ENCODE data around the gene CLCN6.

GRCh38 chr1:11799896-11800295, 6.1 kb upstream of the CLCN6 start:
- TF ChIP-seq CTCF (conservative IDR thresholded peaks at IDR 0.05 in 1 of 2, IDR thresholded peaks at IDR 0.05 in 1 of 2; ENCODE audit: extremely low read depth in 1 of 2, insufficient read depth in 1 of 2, low read depth in 1 of 2, low read length in 2 of 2) (no peak), EZH2 (IDR thresholded peaks at IDR 0.05; ENCODE audit: borderline replicate concordance, low read length) (no peak)
